Heart right ventricle (tissue), 16 donors: ENCODE results near the gene PCDHA2. TPM values are rescaled to one million over a fixed set of nuclear protein-coding genes. Genes with fewer than 3 reads are reported as not detected.
A peak's percentile ranks its signal among the peaks of the same experiment; 100 is the strongest.

Source experiments
- ATAC-seq, 8 donors: fragments of 200-7000 bp; cut with Tn5 transposase; one replicate each; pipeline ENCODE4 v1.9.1; 2020; ENCODE audit warnings: mild to moderate bottlenecking in 8 of 8, moderate library complexity in 8 of 8, moderate number of reproducible peaks in 1 of 8
- DNase-seq, 2 donors: peaks; one replicate each; pipeline ENCODE4 v3.0.0-alpha.2; 2020
- H3K27ac ChIP-seq, 10 donors: fragments of 200-600 bp; sonication (generic) in 2 of 10; one replicate each; pipeline versions ENCODE4 v1.5.0 to v1.8.0; 2020 to 2022; ENCODE audit warnings: mild to moderate bottlenecking in 3 of 10
- H3K27me3 ChIP-seq, 7 donors: fragments of 200-600 bp; one replicate each; pipeline ENCODE4 v1.8.0; 2021 to 2022; ENCODE audit warnings: mild to moderate bottlenecking in 2 of 7
- H3K36me3 ChIP-seq, 9 donors: fragments of 200-600 bp; sonication (generic) in 1 of 9; one replicate each; pipeline versions ENCODE4 v1.5.0 to v1.8.0; 2020 to 2022; ENCODE audit warnings: mild to moderate bottlenecking in 2 of 9
- H3K4me1 ChIP-seq, 9 donors: fragments of 200-600 bp; sonication (generic) in 1 of 9; one replicate each; pipeline versions ENCODE4 v1.5.0 to v1.8.0; 2020 to 2022; ENCODE audit warnings: mild to moderate bottlenecking in 4 of 9
- H3K4me3 ChIP-seq, 10 donors: fragments of 200-600 bp; sonication (generic) in 2 of 10; one replicate each; pipeline versions ENCODE4 v1.5.0 to v1.8.0; 2020 to 2022; ENCODE audit warnings: mild to moderate bottlenecking in 7 of 10, moderate library complexity in 2 of 10
- H3K9me3 ChIP-seq, 11 donors: fragments of 200-600 bp in 10 of 11; sonication (generic) in 2 of 11; one replicate each; pipeline versions ENCODE4 v1.5.0 to v1.8.0; 2013 to 2022; ENCODE audit warnings: mild to moderate bottlenecking in 2 of 11, control low read depth in 1 of 11, moderate library complexity in 1 of 11
- WGBS, 2 donors: extraction: QIAGEN DNeasy Blood & Tissue Kit; methylation state at CpG; one replicate each; pipeline ENCODE4 v1.1.7; 2013; ENCODE audit warnings: inconsistent platforms in 1 of 2; 5-methylcytosine and 5-hydroxymethylcytosine counted together
- intact Hi-C, 10 donors: fragments of 100-400 bp; cut with DNase I; formaldehyde crosslinking; loops; one replicate each; pipeline versions ENCODE4 v1.11.1 to v1.14.2; 2022
- long read RNA-seq, 3 donors: library from polyadenylated mRNA; unstranded; transcript quantifications; one replicate each; pipeline ENCODE4 v2.0.0, GENCODE V29; 2020 to 2021
- polyA plus RNA-seq, 2 donors: library from polyadenylated mRNA; stranded (reverse); fragments of 200-250 nt; gene quantifications; one replicate each; pipeline ENCODE4 v1.2.3, GENCODE V29; 2013
- total RNA-seq, 10 donors: library from RNA; stranded (reverse); fragmentation: NEBNext Ultra II Directional in 3 of 10; extraction: Animal tissue kit (Norgen Biotek cat#: 25700) in 3 of 10; gene quantifications; one replicate each; pipeline versions ENCODE4 v1.2.1 to v1.2.4, GENCODE V29; 2021 to 2023
- TF ChIP-seq, protein P1 (sequence below), 9 donors: fragments of 200-600 bp; sonication (generic) in 2 of 9; IDR thresholded peaks; one replicate each; pipeline versions ENCODE4 v1.5.0 to v1.8.0; 2021 to 2022; ENCODE audit warnings: antibody characterized with exemption in 9 of 9, mild to moderate bottlenecking in 5 of 9, moderate library complexity in 1 of 9
- donor health status: Arrhythmogenic right ventricular cardiomyopathy.
- donor health status: ischemic (EF 13 %, LVEDD 7.1; RV severe dilation, severe dysfunction).
- donor health status: healthy with polysubstance abuse.
- donor health status: DM: no; HTN: yes; CAD: no.
- donor health status: DM: no; HTN: no; CAD: no.
- donor health status: ischemic (EF 25% LVEDD 6.9; RV normal size, moderate dysfunction).
- donor health status: ischemic (EF 25% LVEDD 5.7; RV mildly dilated, moderate dysfunction).
- donor health status: healthy.
- donor health status: DM: yes; HTN: yes; CAD: no.
- donor health status: Ischemic cardiomyopathy.
- donor health status: ischemic (EF 35%, LVEDD 5.7; RV mildly dilated, moderate dysfunction).
- donor health status: nonischemic (EF 11% LVEDD 7.7; RV severe dilation, severe dysfunction).
- donor health status: DM: yes; HTN: yes; CAD: no.
- donor health status: PGD.
- donor health status: ischemic (EF 29% LVEDD 5.4; RV normal size, mild dysfunction).
- donor health status: nonischemic (EF 23%, LVEDD 6.1; RV moderate dilation, normal function).

PCDHA2 gene
- under 1 TPM in 2 of 10 donors, not detected in 8; 0.07 to 0.17 TPM for total RNA-seq
- polyA plus RNA-seq, result not detected
- long read RNA-seq, donor 1, result 0 reads
- long read RNA-seq, donor 2, result 0 reads
- long read RNA-seq, donor 3, result 0 reads

DNA sequence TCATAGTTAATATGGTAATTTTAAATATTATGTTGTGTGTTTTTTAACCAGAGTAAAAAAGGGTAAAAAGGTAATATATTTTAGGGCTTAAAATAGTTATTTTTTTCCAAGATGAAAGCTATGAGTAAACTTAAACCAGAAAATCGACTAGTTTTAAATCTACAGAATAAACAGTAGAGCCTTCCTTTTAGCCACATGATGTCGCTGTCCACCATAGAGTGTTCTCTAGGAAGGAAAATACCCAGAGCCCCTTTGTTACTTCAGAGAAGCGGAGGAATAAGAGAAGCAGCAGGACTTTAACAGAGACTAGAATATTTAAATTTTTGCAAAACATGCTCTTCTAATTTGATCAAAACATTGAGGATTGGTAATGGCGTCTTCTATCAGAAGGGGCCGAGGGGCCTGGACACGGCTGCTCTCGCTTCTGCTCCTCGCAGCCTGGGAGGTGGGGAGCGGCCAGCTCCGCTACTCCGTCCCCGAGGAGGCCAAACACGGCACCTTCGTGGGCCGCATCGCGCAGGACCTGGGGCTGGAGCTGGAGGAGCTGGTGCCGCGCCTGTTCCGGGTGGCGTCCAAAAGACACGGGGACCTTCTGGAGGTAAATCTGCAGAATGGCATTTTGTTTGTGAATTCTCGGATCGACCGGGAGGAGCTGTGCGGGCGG, at the start of gene PCDHA2:
PCDHA2 (plus strand) TSS at position 258 of the 664 bp plus-strand sequence.
- H3K9me3 ChIP-seq, result peaks cover 0 to 91% (median 20%) of the 10 kb centered on the region in 11 donors
- ATAC-seq, result no peak
- H3K27me3 ChIP-seq, result peaks cover 0 to 50% (median 18%) of the 10 kb centered on the region in 7 donors
- no peaks in the 10 kb centered on the region for H3K4me1 ChIP-seq
- no peaks in the 10 kb centered on the region for H3K36me3 ChIP-seq
- H3K4me3 ChIP-seq, result peak within 1 kb of the TSS in 2 of 10 donors; percentile 30 to 37
- no peak within 1 kb of the TSS for H3K27ac ChIP-seq
- intact Hi-C loops, result no loop called here
- 14 to 15% methylated on average over 27 of the region's 27 CpGs for WGBS, 2 donors
- no peak for DNase-seq
- TF ChIP-seq, protein P1, sequence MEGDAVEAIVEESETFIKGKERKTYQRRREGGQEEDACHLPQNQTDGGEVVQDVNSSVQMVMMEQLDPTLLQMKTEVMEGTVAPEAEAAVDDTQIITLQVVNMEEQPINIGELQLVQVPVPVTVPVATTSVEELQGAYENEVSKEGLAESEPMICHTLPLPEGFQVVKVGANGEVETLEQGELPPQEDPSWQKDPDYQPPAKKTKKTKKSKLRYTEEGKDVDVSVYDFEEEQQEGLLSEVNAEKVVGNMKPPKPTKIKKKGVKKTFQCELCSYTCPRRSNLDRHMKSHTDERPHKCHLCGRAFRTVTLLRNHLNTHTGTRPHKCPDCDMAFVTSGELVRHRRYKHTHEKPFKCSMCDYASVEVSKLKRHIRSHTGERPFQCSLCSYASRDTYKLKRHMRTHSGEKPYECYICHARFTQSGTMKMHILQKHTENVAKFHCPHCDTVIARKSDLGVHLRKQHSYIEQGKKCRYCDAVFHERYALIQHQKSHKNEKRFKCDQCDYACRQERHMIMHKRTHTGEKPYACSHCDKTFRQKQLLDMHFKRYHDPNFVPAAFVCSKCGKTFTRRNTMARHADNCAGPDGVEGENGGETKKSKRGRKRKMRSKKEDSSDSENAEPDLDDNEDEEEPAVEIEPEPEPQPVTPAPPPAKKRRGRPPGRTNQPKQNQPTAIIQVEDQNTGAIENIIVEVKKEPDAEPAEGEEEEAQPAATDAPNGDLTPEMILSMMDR (IDR thresholded peaks at IDR 0.05), result peak in 2 of 9 donors; percentile 28 to 29

DNA sequence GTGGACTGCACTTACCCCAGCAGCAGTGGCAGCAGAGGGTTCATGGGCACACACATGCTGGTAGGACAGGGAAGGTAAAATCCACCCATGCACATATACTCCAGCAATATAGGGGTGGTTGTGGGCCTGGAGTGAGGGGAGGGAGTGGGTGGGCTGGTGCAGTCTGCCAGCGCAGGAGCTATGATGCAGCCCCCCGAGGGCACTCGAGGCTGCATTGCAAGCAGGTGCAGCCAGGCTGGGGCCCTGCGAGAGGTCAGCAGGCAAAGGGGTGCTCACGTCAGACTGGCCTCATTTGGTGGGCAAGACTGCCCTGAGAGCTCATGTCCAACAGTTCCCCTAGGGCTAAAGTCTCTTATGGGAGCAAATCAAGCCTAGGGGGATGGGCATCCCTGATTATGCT, 41.1 kb upstream of the PCDHA2 start:
- H3K4me1 ChIP-seq, result no peaks in the 10 kb centered on the region
- intact Hi-C loops, result no loop called here
- ATAC-seq (no peak), DNase-seq (no peak)
- no peaks in the 10 kb centered on the region for H3K36me3 ChIP-seq
- no peaks in the 10 kb centered on the region for H3K27me3 ChIP-seq
- no peak overlapping the region for H3K4me3 ChIP-seq
- TF ChIP-seq, protein P1 (IDR thresholded peaks at IDR 0.05), result no peak
- H3K27ac ChIP-seq, result no peak overlapping the region
- peaks cover 0 to 100% (median 49%) of the 10 kb centered on the region in 11 donors for H3K9me3 ChIP-seq
- WGBS, 2 donors, result 76 to 90% methylated on average over 5 of the region's 5 CpGs

DNA sequence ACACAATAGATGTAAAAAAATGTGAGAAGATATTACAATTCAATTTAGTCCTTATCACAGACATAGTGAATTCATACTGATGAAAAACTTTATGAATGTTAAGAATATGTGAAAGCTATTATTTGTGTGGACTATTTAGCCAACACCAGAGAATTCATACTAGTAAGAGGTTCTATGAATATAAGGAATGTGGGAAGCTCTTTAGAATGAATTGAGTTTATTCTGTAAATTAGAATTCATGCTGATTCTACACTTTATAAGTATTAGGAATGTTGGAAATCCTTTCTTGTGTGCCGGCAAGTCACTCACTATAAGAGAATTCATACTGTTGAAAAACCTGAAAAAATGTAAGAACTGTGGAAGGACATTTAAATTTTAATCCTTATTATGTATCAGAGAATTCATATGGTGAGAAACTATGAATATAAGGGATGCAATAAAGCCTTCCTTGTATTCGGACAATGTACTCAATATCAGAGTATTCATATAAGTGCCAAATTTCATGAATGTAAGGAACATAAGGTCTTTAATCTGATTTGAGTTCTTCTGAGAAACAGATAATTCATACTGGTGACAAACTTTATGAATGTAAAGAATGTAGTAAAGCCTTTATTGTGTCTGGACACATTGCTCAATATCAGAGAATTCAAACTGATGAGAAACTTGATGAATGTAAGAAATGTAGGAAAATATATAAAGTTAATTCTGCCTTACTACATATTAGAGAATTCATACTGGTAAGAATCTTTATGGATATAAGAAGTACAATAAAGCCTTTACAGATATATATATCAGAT, 30.3 kb upstream of the PCDHA2 start:
- WGBS, 2 donors, result 84 to 92% methylated on average over 2 of the region's 2 CpGs
- TF ChIP-seq, protein P1 (IDR thresholded peaks at IDR 0.05), result no peak
- Histone ChIP-seq H3K27me3 (no peaks in the 10 kb centered on the region), H3K36me3 (no peaks in the 10 kb centered on the region), H3K4me1 (no peaks in the 10 kb centered on the region), H3K9me3 (peaks cover 7 to 100% (median 93%) of the 10 kb centered on the region in 11 donors), H3K27ac (no peak overlapping the region), H3K4me3 (no peak overlapping the region)
- DNase-seq, result no peak
- intact Hi-C loops, result no loop called here
- ATAC-seq, result no peak

DNA sequence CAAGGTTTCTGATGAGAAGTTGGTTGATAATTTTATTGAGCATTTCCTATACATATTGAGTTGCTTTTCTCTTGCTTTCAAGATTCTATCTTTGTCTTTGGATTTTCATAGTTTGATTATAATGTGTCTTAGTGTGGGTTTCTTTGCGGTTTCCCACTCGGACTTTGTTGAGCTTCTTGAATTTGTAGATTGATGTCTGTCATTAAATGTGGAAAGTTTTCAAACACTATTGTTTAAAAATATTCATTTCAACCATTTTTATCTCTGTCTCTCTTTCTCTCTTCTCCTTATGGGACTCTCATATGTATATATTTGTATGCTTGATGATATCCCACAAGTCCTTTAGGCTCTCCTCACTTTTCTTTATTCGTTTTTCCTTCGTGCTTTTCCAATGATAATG, 27.2 kb upstream of the PCDHA2 start:
- Histone ChIP-seq H3K27ac (no peak overlapping the region), H3K9me3 (peaks cover 7 to 100% (median 91%) of the 10 kb centered on the region in 11 donors), H3K4me1 (no peaks in the 10 kb centered on the region), H3K4me3 (no peak overlapping the region), H3K36me3 (no peaks in the 10 kb centered on the region), H3K27me3 (no peaks in the 10 kb centered on the region)
- DNase-seq (no peak), ATAC-seq (no peak)
- 82 to 84% methylated on average over 4 of the region's 4 CpGs for WGBS, 2 donors
- TF ChIP-seq, protein P1 (IDR thresholded peaks at IDR 0.05), result no peak
- intact Hi-C loops, result no loop called here
